NB4 (cell line): Measurements from ENCODE around the gene ROBO1.

ENCODE experiments used
- MYC ChIP-seq: IDR thresholded peaks from 2 replicates; pipeline ENCODE4 v1.6.1; 2011; ENCODE audit warnings: low read depth, low read length
- POLR2A ChIP-seq: IDR thresholded peaks from 2 replicates; pipeline ENCODE4 v1.6.1; 2011; ENCODE audit warnings: mild to moderate bottlenecking; ENCODE audit not compliant: insufficient read length; ENCODE audit errors: extremely low read depth
- TF ChIP-seq, protein P1 (sequence below): IDR thresholded peaks from one replicate; pipeline ENCODE4 v1.5.1; 2012; ENCODE audit warnings: low read depth, low read length
- TF ChIP-seq, protein P2 (sequence below): IDR thresholded peaks from 2 replicates; pipeline ENCODE4 v1.6.1; 2011; ENCODE audit warnings: low read depth, low read length

DNA sequence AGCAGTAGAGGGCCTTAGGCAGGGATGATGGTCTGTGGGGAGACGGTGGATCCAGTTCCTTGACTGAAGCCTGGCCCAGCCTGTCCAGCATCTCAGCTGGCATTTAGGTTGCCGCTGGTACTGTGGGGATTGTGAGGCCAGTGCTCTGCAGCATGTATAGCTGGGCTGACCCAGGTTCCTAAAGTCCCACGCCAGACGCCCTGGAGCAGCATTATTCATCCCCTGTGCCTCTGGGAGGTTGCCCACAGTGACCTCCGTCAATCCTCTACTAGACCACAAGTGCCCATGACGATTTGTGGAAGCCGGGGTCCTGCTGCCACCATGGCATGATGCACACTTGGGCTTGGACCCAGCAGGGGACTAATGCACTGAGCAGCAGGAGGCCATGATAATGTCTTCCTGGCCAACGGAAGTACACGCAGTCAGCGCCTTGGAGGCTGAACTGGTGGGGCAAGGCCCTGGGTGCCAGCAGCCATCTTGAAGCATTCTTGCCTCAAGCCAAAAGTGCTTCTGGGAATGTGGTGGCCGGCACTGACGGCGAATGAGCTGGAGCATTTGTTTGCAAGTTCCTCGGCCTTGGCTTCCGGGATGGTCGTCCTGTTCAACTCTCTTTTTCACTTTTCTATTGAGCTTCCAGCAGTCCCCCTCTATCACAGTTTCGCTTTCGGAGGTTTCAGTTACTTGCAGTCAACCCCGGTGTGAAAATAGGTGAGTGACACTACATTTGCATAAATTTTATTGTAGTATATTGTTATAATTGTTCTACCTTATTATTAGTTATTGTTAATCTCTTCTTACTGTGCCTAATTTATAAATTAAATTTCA is 949.4 kb downstream of the ROBO1 start:
- TF ChIP-seq, protein P1, sequence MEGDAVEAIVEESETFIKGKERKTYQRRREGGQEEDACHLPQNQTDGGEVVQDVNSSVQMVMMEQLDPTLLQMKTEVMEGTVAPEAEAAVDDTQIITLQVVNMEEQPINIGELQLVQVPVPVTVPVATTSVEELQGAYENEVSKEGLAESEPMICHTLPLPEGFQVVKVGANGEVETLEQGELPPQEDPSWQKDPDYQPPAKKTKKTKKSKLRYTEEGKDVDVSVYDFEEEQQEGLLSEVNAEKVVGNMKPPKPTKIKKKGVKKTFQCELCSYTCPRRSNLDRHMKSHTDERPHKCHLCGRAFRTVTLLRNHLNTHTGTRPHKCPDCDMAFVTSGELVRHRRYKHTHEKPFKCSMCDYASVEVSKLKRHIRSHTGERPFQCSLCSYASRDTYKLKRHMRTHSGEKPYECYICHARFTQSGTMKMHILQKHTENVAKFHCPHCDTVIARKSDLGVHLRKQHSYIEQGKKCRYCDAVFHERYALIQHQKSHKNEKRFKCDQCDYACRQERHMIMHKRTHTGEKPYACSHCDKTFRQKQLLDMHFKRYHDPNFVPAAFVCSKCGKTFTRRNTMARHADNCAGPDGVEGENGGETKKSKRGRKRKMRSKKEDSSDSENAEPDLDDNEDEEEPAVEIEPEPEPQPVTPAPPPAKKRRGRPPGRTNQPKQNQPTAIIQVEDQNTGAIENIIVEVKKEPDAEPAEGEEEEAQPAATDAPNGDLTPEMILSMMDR: no peak
- TF ChIP-seq POLR2A (no peak), MYC (no peak)
- TF ChIP-seq, protein P2, sequence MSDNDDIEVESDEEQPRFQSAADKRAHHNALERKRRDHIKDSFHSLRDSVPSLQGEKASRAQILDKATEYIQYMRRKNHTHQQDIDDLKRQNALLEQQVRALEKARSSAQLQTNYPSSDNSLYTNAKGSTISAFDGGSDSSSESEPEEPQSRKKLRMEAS: no peak
